ENCODE data around the gene GLB1L2.

Gene GLB1L2

GRCh38 chr11:134388590-134388989 is 56.8 kb downstream of the GLB1L2 start:
- no peak for DNase-seq

GRCh38 chr11:134389464-134390180 is 57.8 kb downstream of the GLB1L2 start:
- no peak for DNase-seq

- no peak for DNase-seq
Observed at GRCh38 chr11:134390706-134391569, 59.1 kb downstream of the GLB1L2 start.

GRCh38 chr11:134391656-134392055 is 59.9 kb downstream of the GLB1L2 start:
- no peak for DNase-seq

- DNase-seq = no peak
Observed at GRCh38 chr11:134392953-134393615, 61.3 kb downstream of the GLB1L2 start.

- DNase-seq = no peak
Observed at GRCh38 chr11:134393638-134394037, 61.9 kb downstream of the GLB1L2 start.

- DNase-seq = no peak
Observed at GRCh38 chr11:134394311-134394710, 62.5 kb downstream of the GLB1L2 start.

GRCh38 chr11:134395002-134395401 is 63.2 kb downstream of the GLB1L2 start:
- DNase-seq = no peak

GRCh38 chr11:134397304-134398078 is 65.7 kb downstream of the GLB1L2 start:
- no peak for DNase-seq

- no peak for DNase-seq
Observed at GRCh38 chr11:134398079-134398444, 66.3 kb downstream of the GLB1L2 start.

- no peak for DNase-seq
Observed at GRCh38 chr11:134398644-134399292, 67.0 kb downstream of the GLB1L2 start.

GRCh38 chr11:134399293-134399654 is 67.5 kb downstream of the GLB1L2 start:
- no peak for DNase-seq

GRCh38 chr11:134399996-134400395 is 68.2 kb downstream of the GLB1L2 start:
- DNase-seq = no peak

- DNase-seq = no peak
Observed at GRCh38 chr11:134401825-134402809, 70.3 kb downstream of the GLB1L2 start.

- no peak for DNase-seq
Observed at GRCh38 chr11:134402910-134403309, 71.1 kb downstream of the GLB1L2 start.

- no peak for DNase-seq
Observed at GRCh38 chr11:134404575-134405341, 73.0 kb downstream of the GLB1L2 start.

GRCh38 chr11:134405436-134405835 is 73.6 kb downstream of the GLB1L2 start:
- no peak for DNase-seq

- DNase-seq = no peak
Observed at GRCh38 chr11:134405841-134406240, 74.1 kb downstream of the GLB1L2 start.

GRCh38 chr11:134406264-134407185 is 74.7 kb downstream of the GLB1L2 start:
- no peak for DNase-seq

Data from stimulated activated CD4-positive, alpha-beta T cell treated with anti-CD3 and anti-CD28 coated beads, Interleukin-2, amount 100 ng/mL, for 24 hours (primary cell).